HL-60 (cell line): ENCODE results near the gene ADPRHL1.

ENCODE experiments used
- GABPA ChIP-seq: IDR thresholded peaks from 2 replicates; pipeline ENCODE4 v1.6.1; 2012; ENCODE audit warnings: low read depth
- POLR2AphosphoS5 ChIP-seq: IDR thresholded peaks from 2 replicates; pipeline ENCODE4 v1.6.1; 2012; ENCODE audit warnings: low read depth
- REST ChIP-seq: IDR thresholded peaks from 2 replicates; pipeline ENCODE4 v1.6.1; 2012; ENCODE audit warnings: low read depth; ENCODE audit not compliant: insufficient replicate concordance
- SPI1 ChIP-seq: IDR thresholded peaks from 2 replicates; pipeline ENCODE4 v1.6.1; 2012; ENCODE audit warnings: low read depth, mild to moderate bottlenecking, borderline replicate concordance
- TF ChIP-seq, protein P1 (sequence below): IDR thresholded peaks from one replicate; pipeline ENCODE4 v1.5.1; 2011; ENCODE audit warnings: low read length, control low read depth, inconsistent platforms; ENCODE audit not compliant: insufficient read depth

DNA sequence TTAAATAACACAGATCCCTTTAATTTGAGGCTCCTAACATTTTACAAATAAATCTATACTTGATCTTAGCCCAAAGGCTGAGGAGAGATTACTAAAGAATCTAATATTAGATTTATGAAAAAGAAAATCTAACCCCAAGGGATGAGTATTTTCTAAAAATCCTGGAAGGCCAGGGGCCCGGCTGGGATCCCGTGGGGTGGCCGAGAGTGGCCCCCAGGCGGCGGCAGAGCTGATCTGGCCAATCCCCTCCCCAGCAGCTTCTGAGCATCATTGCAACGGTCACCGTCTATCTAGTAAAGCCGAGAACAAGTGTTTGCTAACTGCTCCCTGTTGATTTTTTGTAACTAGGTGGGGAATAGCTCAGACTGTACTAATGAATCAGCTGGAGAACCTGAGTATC is 37.5 kb downstream of the ADPRHL1 start:
- TF ChIP-seq, protein P1, sequence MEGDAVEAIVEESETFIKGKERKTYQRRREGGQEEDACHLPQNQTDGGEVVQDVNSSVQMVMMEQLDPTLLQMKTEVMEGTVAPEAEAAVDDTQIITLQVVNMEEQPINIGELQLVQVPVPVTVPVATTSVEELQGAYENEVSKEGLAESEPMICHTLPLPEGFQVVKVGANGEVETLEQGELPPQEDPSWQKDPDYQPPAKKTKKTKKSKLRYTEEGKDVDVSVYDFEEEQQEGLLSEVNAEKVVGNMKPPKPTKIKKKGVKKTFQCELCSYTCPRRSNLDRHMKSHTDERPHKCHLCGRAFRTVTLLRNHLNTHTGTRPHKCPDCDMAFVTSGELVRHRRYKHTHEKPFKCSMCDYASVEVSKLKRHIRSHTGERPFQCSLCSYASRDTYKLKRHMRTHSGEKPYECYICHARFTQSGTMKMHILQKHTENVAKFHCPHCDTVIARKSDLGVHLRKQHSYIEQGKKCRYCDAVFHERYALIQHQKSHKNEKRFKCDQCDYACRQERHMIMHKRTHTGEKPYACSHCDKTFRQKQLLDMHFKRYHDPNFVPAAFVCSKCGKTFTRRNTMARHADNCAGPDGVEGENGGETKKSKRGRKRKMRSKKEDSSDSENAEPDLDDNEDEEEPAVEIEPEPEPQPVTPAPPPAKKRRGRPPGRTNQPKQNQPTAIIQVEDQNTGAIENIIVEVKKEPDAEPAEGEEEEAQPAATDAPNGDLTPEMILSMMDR, result no peak
- no peak for TF ChIP-seq GABPA
- TF ChIP-seq POLR2AphosphoS5, result no peak
- TF ChIP-seq REST, result no peak
- no peak for TF ChIP-seq SPI1
